ENCODE results near the gene LEFTY1.
"Not testable (repeated sequence)": the region's sequence is repeated elsewhere in the genome, so short reads cannot be mapped to it uniquely, and the experiment has no call there.

LEFTY1 gene

DNA sequence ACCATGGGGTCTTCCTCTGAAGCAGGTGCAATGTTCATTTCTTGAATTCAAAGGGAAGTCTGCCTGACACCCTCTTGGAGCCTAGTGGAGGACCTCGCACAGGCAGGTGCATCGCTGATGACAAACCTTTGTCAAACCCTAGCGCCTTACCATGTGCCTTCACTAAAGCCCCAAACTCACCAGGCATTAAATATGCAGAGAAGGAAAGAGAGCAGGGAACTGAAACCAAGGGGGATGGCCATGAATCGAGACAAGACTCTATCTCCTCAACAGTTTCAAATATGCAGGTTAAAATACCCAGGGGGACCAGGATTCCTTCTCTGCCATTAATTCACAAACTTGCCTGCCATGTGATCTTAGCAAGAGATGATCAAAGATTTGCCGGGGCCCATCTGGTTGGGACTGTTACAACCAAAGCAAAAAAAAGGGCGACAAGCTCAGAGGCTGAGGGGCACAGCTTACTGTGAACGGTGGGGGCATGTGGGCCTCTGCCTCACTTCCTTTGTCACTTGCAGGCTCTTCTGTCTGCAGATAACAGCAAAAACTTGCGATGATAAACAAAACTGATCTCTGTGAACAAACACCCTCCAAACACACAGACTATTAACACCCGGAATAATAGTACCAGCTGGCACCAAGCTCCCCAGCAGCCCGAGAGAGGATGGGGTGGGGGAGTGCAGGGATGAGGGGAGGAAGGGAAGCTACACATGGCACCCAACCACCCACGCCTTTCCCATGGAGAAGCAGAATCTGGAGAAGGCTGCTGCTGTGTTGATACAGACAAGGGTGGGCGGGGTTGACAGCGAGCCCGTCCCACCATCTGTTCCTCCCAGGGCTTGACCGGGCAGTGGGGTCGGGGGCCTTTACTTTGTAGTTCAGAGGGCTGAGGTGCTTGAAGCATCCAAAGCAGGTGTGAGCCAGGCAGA, 40.7 kb downstream of the LEFTY1 start:
- FAIRE-seq (no peak), DNase-seq (ENCODE audit: insufficient read length, low spot score) (no peak)
- TF ChIP-seq POLR2A (IDR thresholded peaks at IDR 0.05; ENCODE audit: low read depth, low read length): no peak

- DNase-seq (ENCODE audit: insufficient read length, low spot score) (no peak), FAIRE-seq (no peak)
- no peak for TF ChIP-seq POLR2A (IDR thresholded peaks at IDR 0.05; ENCODE audit: low read depth, low read length)
Measured at GRCh38 chr1:225847610-225848009, 41.3 kb downstream of the LEFTY1 start.

DNA sequence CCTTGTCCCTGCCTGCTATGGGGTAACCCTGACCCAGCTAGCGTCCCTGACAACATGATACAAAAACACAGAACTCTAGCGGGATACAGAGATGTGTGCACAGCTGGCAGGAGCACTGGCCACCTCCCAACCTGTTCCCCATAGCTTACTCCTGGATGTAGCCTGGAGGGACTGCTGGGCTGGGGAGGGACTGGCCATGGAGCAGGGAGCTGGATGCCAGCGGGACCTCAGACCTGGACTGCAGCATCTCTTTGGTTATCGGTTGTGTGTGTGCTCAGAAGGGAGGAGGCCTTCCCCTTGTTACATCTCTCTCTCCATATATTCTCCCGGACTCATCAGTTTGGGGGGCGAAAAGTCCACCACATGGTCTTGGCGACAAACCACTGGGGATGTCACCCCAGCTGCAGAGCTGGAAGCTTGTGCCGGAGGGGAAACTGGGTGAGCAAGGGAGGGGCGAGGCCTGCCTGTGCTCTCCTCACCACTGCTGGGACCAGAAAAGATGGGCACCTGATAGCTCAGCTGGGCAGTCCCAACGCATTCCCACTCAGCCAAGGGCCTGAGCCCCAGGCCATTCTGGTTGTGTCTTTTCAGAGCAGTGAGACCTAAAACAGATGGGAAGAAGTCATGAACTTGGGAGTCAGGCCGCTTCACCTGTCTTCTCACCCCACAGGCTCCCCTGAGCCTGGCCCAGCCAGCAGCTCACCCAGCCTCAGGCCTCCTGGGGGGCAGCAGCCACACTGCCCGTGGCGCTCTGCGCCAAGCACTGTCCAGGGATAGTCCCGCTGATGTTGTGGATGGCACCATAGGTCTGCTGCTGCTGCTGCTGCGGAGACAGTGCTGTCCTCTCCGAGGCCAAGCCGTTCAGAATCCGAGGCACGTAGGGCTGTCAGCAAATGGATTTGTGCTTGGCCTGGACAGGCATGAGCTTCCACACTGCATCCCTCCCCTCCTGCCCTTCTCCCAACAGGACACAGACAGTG, 42.3 kb downstream of the LEFTY1 start:
- FAIRE-seq: no peak

DNA sequence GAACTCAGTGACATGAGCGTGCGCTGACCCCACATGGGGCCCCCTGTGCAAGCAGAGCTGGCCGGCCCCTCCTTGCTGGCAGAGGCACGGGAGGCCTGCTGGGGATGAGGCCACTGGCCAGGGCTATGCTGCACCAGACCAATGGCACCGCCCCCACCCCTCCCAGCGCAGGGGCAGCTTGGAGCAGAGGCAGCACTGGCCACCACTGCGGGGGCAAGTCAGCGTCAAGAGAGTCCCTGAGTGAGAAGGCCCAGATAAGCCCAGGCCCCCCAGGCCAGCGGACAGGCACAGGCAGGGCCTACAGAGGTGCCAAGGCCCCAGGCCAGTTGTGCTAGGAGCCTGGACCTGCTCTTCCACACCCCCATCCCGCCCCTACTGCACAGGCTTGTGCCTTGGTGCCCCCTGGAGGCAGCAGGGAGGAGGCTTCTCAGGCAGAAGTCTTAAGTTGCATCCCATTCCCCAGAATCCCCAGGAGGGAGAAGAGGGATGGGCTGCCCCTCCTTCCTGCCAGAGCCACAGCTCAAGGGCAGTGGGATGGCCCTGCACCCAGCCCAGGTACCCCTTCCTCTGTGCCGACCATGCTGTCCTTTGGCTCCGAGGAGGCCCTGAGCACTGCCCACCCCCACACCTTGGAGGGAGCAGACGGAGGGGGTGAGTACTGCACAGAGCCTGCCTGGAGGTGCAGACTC, 43.2 kb downstream of the LEFTY1 start:
- DNase-seq (ENCODE audit: insufficient read length, low spot score): peak; percentile 72
- FAIRE-seq: no peak
- no peak for TF ChIP-seq POLR2A (IDR thresholded peaks at IDR 0.05; ENCODE audit: low read depth, low read length)

More for the DNA sequence above, 42.3 kb downstream of the LEFTY1 start:
- DNase-seq (ENCODE audit: insufficient read length, low spot score): no peak
- no peak for TF ChIP-seq POLR2A (IDR thresholded peaks at IDR 0.05; ENCODE audit: low read depth, low read length)

- no peak for FAIRE-seq
- TF ChIP-seq POLR2A (IDR thresholded peaks at IDR 0.05; ENCODE audit: low read depth, low read length): no peak
Measured at GRCh38 chr1:225845097-225845496, 43.8 kb downstream of the LEFTY1 start.

GRCh38 chr1:225844236-225845061, 44.5 kb downstream of the LEFTY1 start:
- DNase-seq (ENCODE audit: insufficient read length, low spot score) (no peak), FAIRE-seq (no peak)
- no peak for TF ChIP-seq POLR2A (IDR thresholded peaks at IDR 0.05; ENCODE audit: low read depth, low read length)

More at GRCh38 chr1:225845097-225845496, 43.8 kb downstream of the LEFTY1 start:
- DNase-seq (ENCODE audit: insufficient read length, low spot score): no peak

- no peak for FAIRE-seq
- DNase-seq (ENCODE audit: insufficient read length, low spot score): no peak
- TF ChIP-seq POLR2A (IDR thresholded peaks at IDR 0.05; ENCODE audit: low read depth, low read length): no peak
Measured at GRCh38 chr1:225843426-225843795, 45.5 kb downstream of the LEFTY1 start.

- no peak for FAIRE-seq
Measured at GRCh38 chr1:225842788-225843425, 46.0 kb downstream of the LEFTY1 start.

GRCh38 chr1:225842074-225842473, 46.9 kb downstream of the LEFTY1 start:
- no peak for FAIRE-seq
- TF ChIP-seq POLR2A (IDR thresholded peaks at IDR 0.05; ENCODE audit: low read depth, low read length): no peak
- no peak for DNase-seq (ENCODE audit: insufficient read length, low spot score)

More at GRCh38 chr1:225842788-225843425, 46.0 kb downstream of the LEFTY1 start:
- no peak for DNase-seq (ENCODE audit: insufficient read length, low spot score)
- TF ChIP-seq POLR2A (IDR thresholded peaks at IDR 0.05; ENCODE audit: low read depth, low read length): no peak

DNA sequence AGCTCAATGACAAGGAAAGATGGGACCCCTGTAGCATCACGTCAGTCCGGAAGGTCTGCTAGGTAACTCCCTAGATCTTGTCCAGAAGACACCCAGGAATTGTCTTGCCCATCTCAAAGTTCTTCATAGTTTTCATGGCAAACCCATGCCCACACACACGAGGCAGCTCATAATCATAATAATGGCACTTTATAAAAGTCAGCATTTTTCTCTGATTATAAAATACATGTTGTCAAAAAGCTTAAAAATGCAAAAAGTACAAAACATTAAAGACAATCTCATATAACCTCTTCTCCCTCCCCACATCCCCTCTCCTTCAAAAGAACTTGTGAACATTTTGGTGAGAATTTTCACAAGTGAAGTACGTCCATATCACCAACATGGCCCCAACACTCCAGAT, 48.2 kb downstream of the LEFTY1 start:
- no peak for DNase-seq (ENCODE audit: insufficient read length, low spot score)
- no peak for FAIRE-seq
- no peak for TF ChIP-seq POLR2A (IDR thresholded peaks at IDR 0.05; ENCODE audit: low read depth, low read length)

DNA sequence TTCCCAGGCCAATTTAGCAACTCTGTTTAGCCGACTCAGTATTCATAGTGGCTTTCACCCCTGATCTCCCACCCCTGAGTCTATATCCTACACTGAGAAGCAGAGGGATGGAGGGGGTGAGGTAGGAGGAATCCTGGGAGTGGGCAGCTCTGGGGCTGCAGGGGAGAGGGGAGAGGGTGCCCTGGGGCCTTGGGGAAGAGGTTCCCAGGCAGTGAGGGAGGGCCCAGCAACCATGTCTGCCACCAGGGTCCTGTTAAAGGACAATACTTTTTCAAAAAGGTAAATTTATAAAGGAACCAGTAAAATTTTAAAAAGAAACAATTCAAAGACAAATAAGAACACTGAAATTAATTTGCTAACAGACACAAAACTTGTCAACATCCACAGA, 48.7 kb downstream of the LEFTY1 start:
- DNase-seq (ENCODE audit: insufficient read length, low spot score) (no peak), FAIRE-seq (no peak)
- no peak for TF ChIP-seq POLR2A (IDR thresholded peaks at IDR 0.05; ENCODE audit: low read depth, low read length)

- TF ChIP-seq POLR2A (IDR thresholded peaks at IDR 0.05; ENCODE audit: low read depth, low read length): no peak
- FAIRE-seq (no peak), DNase-seq (ENCODE audit: insufficient read length, low spot score) (no peak)
Measured at GRCh38 chr1:225838793-225839192, 50.2 kb downstream of the LEFTY1 start.

DNA sequence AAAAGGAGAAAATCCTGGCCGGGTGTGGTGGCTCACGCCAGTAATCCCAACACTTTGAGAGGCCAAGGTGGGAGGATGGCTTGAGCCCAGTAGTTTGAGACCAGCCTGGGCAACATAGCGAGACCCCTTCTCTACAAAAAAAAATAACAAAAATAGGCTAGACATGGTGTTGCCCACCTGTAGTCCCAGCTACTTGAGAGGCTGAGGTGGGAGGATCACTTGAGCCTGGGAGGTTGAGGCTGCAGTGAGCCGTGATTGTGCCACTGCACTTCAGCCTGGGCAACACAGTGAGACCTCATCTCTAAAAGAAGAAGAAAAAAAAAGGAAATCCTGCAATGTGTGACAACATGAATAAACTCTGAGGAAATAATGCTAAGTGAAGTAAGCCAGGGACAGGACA, 52.6 kb downstream of the LEFTY1 start:
- FAIRE-seq; DNase-seq (ENCODE audit: insufficient read length, low spot score): not testable (repeated sequence)

All from H54 (cell line).